Keratinocyte (primary cell): ENCODE data around the gene DFFB. TPM values are rescaled to one million over a fixed set of nuclear protein-coding genes. Genes with fewer than 3 reads are reported as not detected.

Experiments used
- DNase-seq: peaks from one replicate; pipeline ENCODE4 v3.0.0-alpha.2; 2011; ENCODE audit warnings: low read depth, missing footprints, low spot score
- FAIRE-seq: peaks from 2 replicates; lab custom pipeline; 2011; peaks lifted over from hg19 to GRCh38; lab: Jason Lieb, UNC
- H2AFZ ChIP-seq: 2 replicates; pipeline ENCODE4 v1.6.0; 2012; ENCODE audit warnings: low read length, control low read depth, inconsistent platforms; ENCODE audit not compliant: control insufficient read depth
- H3K27ac ChIP-seq: 2 replicates; pipeline ENCODE4 v1.5.1; 2011; ENCODE audit warnings: low read length; ENCODE audit not compliant: control insufficient read depth, insufficient read depth
- H3K27me3 ChIP-seq: 3 replicates; pipeline ENCODE4 v1.6.0; 2011; ENCODE audit warnings: low read length; ENCODE audit not compliant: control insufficient read depth, insufficient read depth; ENCODE audit errors: extremely low read depth
- H3K36me3 ChIP-seq, 2 experiments: 2 replicates in 1 of 2; 3 replicates in 1 of 2; pipeline ENCODE4 v1.5.1; 2011; ENCODE audit warnings: low read length in 2 of 2, mild to moderate bottlenecking in 1 of 2; ENCODE audit not compliant: control insufficient read depth in 2 of 2, insufficient read depth in 2 of 2; ENCODE audit errors: extremely low read depth in 1 of 2
- H3K4me1 ChIP-seq: 3 replicates; pipeline ENCODE4 v1.5.1; 2011; ENCODE audit warnings: low read length; ENCODE audit not compliant: control insufficient read depth, insufficient read depth; ENCODE audit errors: extremely low read depth
- H3K4me2 ChIP-seq: 3 replicates; pipeline ENCODE4 v1.6.0; 2011; ENCODE audit warnings: low read depth, low read length; ENCODE audit not compliant: control insufficient read depth, insufficient read depth; ENCODE audit errors: extremely low read depth
- H3K4me3 ChIP-seq, 3 experiments: fragments of 200-600 bp in 1 of 3; sonication (generic) in 1 of 3; 2 replicates in 2 of 3; 3 replicates in 1 of 3; pipeline ENCODE4 v1.5.1; 2011 to 2016; ENCODE audit warnings: low read length in 3 of 3, mild to moderate bottlenecking in 3 of 3, control low read depth in 2 of 3, inconsistent platforms in 1 of 3, low read depth in 1 of 3, mixed read lengths in 1 of 3, mixed run types in 1 of 3, moderate library complexity in 1 of 3; ENCODE audit not compliant: control insufficient read depth in 2 of 3, insufficient read depth in 2 of 3; ENCODE audit errors: extremely low read depth in 1 of 3
- H3K79me2 ChIP-seq: 2 replicates; pipeline ENCODE4 v1.6.0; 2012; ENCODE audit warnings: low read length; ENCODE audit not compliant: control insufficient read depth, insufficient read depth
- H3K9ac ChIP-seq: 3 replicates; pipeline ENCODE4 v1.6.0; 2011; ENCODE audit warnings: low read length; ENCODE audit not compliant: control insufficient read depth, insufficient read depth; ENCODE audit errors: extremely low read depth
- H3K9me1 ChIP-seq: 3 replicates; pipeline ENCODE4 v1.6.0; 2011; ENCODE audit warnings: low read length; ENCODE audit not compliant: control insufficient read depth, insufficient read depth; ENCODE audit errors: extremely low read depth
- H3K9me3 ChIP-seq: 2 replicates; pipeline ENCODE4 v1.5.1; 2012; ENCODE audit warnings: low read depth, low read length; ENCODE audit not compliant: control insufficient read depth
- H4K20me1 ChIP-seq: 3 replicates; pipeline ENCODE4 v1.6.0; 2011; ENCODE audit warnings: low read length; ENCODE audit not compliant: control insufficient read depth, insufficient read depth; ENCODE audit errors: extremely low read depth
- EZH2 ChIP-seq: IDR thresholded peaks from one replicate; pipeline ENCODE4 v1.6.1; 2012; ENCODE audit warnings: inconsistent platforms, mild to moderate bottlenecking, low read length, moderate library complexity
- dilution Hi-C: fragments of 300-500 bp; cut with MboI; formaldehyde crosslinking; loops from one replicate; pipeline ENCODE4 v1.7.0; 2020; ENCODE audit warnings: low sequenced_read_pairs; ENCODE audit not compliant: extremely low pct_ligation_motif_present
- polyA plus RNA-seq, 5 experiments: library from polyadenylated mRNA; depleted of rRNA in 3 of 5; stranded (reverse) in 3 of 5; stranded (forward) in 1 of 5; unstranded in 1 of 5; fragments of >200 nt; gene quantifications; 1 replicate in 1 of 5; 2 replicates in 3 of 5; 3 replicates in 1 of 5; pipeline versions ENCODE4 v1.2.1 to v1.2.3, GENCODE V29; 2011 to 2012; ENCODE audit warnings: missing spikeins in 2 of 5, low read depth in 1 of 5, low replicate concordance in 1 of 5
- TF ChIP-seq, protein P1 (sequence below), 3 experiments: IDR thresholded peaks in 1 of 3; conservative IDR thresholded peaks in 1 of 3; optimal IDR thresholded peaks in 1 of 3; 2 replicates in 2 of 3; 3 replicates in 1 of 3; pipeline versions ENCODE3 to v1.5.1; 2011; ENCODE audit warnings: low read length in 3 of 3, mild to moderate bottlenecking in 3 of 3, moderate library complexity in 2 of 3, control low read depth in 1 of 3, inconsistent platforms in 1 of 3; ENCODE audit not compliant: insufficient read depth in 2 of 3; ENCODE audit errors: extremely low read depth in 1 of 3

DFFB gene
- polyA plus RNA-seq, 1 donor (not counting 4 experiments of a cell fraction or from before 2014, with no cell fraction given) = 5.2 TPM

DNA sequence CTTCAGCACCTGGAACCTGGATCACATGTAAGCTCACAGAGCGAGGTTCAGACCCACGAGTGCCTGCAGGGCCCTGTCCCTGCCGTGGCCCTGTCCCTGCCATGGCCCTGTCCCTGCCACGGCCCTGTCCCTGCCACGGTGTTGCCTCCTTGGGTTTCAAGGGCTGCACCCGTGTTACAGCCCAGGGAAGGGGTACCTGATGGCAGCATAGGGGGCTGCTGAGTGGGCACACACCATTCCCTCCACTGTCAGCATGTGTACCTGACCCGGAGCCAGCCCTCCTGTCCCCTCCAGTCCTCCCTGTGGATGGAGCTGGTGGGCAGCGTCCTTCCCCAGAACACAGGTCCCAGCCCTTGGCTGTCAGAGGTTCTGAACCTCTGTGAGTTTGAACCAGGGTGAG lies 15.3 kb downstream of the DFFB start:
- peaks cover 1% of the 10 kb centered on the region for H3K9me3 ChIP-seq

DNA sequence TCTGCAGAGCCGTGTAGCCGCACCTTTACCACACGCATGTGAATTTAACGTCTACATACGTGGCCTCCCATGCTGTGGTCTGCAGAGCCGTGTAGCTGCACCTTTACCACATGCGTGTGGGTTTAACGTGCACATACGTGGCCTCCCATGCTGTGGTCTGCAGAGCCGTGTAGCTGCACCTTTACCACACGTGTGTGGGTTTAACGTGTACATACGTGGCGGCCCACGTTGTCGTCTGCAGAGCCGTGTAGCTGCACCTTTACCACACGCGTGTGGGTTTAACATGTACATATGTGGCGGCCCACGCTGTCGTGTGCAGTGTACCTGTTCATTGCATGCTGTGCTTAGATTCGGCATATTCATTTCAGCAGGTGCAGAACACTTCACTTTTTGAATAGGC lies 17.5 kb downstream of the DFFB start:
- H3K36me3 ChIP-seq = peaks cover under 1 to 19% of the 10 kb centered on the region in 2 experiments
- DNase-seq (no peak), FAIRE-seq (no peak)
- no peaks in the 10 kb centered on the region for H3K27me3 ChIP-seq
- H4K20me1 ChIP-seq = no peaks in the 10 kb centered on the region
- no peak overlapping the region for H2AFZ ChIP-seq
- no peak overlapping the region for H3K9ac ChIP-seq
- no peak for TF ChIP-seq EZH2
- no peaks in the 10 kb centered on the region for H3K4me1 ChIP-seq
- dilution Hi-C loops = no loop called here
- H3K4me2 ChIP-seq = no peak overlapping the region
- H3K9me3 ChIP-seq = peaks cover 3% of the 10 kb centered on the region
- H3K79me2 ChIP-seq = no peaks in the 10 kb centered on the region
- H3K9me1 ChIP-seq = no peaks in the 10 kb centered on the region
- no peak overlapping the region for H3K4me3 ChIP-seq
- H3K27ac ChIP-seq = no peak overlapping the region

More for the DNA sequence above, 15.3 kb downstream of the DFFB start:
- dilution Hi-C loops = no loop called here
- no peaks in the 10 kb centered on the region for H3K9me1 ChIP-seq
- FAIRE-seq = no peak
- no peaks in the 10 kb centered on the region for H4K20me1 ChIP-seq
- no peak overlapping the region for H3K4me3 ChIP-seq
- no peak overlapping the region for H3K4me2 ChIP-seq
- TF ChIP-seq, protein P1, sequence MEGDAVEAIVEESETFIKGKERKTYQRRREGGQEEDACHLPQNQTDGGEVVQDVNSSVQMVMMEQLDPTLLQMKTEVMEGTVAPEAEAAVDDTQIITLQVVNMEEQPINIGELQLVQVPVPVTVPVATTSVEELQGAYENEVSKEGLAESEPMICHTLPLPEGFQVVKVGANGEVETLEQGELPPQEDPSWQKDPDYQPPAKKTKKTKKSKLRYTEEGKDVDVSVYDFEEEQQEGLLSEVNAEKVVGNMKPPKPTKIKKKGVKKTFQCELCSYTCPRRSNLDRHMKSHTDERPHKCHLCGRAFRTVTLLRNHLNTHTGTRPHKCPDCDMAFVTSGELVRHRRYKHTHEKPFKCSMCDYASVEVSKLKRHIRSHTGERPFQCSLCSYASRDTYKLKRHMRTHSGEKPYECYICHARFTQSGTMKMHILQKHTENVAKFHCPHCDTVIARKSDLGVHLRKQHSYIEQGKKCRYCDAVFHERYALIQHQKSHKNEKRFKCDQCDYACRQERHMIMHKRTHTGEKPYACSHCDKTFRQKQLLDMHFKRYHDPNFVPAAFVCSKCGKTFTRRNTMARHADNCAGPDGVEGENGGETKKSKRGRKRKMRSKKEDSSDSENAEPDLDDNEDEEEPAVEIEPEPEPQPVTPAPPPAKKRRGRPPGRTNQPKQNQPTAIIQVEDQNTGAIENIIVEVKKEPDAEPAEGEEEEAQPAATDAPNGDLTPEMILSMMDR (optimal IDR thresholded peaks at IDR 0.05 in 1 of 3, IDR thresholded peaks at IDR 0.05 in 1 of 3, conservative IDR thresholded peaks at IDR 0.05 in 1 of 3; ENCODE audit: extremely low read depth in 1 of 3, insufficient read depth in 2 of 3, low read length in 3 of 3) = no peak
- no peak for TF ChIP-seq EZH2
- H3K4me1 ChIP-seq = no peaks in the 10 kb centered on the region
- no peak overlapping the region for H2AFZ ChIP-seq
- H3K27ac ChIP-seq = no peak overlapping the region
- DNase-seq = no peak
- H3K9ac ChIP-seq = no peak overlapping the region
- no peaks in the 10 kb centered on the region for H3K27me3 ChIP-seq
- H3K79me2 ChIP-seq = no peaks in the 10 kb centered on the region
- peaks cover 14 to 20% of the 10 kb centered on the region in 2 experiments for H3K36me3 ChIP-seq

DNA sequence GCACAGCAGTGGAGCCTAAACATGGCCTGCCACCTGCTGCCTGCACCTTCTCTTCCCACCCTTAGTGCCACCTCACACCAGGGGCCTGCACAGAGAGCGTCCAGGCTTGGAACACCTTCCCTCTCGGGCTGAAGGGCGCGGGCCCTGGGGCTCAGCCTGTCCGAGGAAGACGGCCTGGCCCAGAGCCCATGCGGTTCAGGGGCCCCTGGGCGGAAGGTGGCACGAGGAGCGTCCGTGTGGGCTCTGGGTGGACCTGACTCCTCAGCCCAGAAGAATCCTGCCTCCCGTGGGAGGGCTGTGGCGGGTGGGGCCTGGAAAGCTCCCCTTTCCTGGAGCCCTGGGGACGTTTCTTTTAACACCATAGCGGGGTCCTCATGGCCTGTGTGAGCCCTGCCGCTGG lies 19.4 kb downstream of the DFFB start:
- TF ChIP-seq, protein P1 (optimal IDR thresholded peaks at IDR 0.05 in 1 of 3, IDR thresholded peaks at IDR 0.05 in 1 of 3, conservative IDR thresholded peaks at IDR 0.05 in 1 of 3; ENCODE audit: extremely low read depth in 1 of 3, insufficient read depth in 2 of 3, low read length in 3 of 3) = no peak
- no peak for TF ChIP-seq EZH2
- dilution Hi-C loops = no loop called here
- no peak overlapping the region for H3K4me3 ChIP-seq
- no peak overlapping the region for H3K27ac ChIP-seq
- no peaks in the 10 kb centered on the region for H3K4me1 ChIP-seq
- no peaks in the 10 kb centered on the region for H3K27me3 ChIP-seq
- no peaks in the 10 kb centered on the region for H3K9me1 ChIP-seq
- no peak overlapping the region for H3K9ac ChIP-seq
- H3K9me3 ChIP-seq = peaks cover 3% of the 10 kb centered on the region
- no peaks in the 10 kb centered on the region for H3K79me2 ChIP-seq
- peaks cover 0 to 16% of the 10 kb centered on the region in 2 experiments for H3K36me3 ChIP-seq
- H2AFZ ChIP-seq = no peak overlapping the region
- no peak for FAIRE-seq
- H4K20me1 ChIP-seq = no peaks in the 10 kb centered on the region
- H3K4me2 ChIP-seq = no peak overlapping the region
- no peak for DNase-seq
